ENCODE results near the gene UVRAG.

DNA sequence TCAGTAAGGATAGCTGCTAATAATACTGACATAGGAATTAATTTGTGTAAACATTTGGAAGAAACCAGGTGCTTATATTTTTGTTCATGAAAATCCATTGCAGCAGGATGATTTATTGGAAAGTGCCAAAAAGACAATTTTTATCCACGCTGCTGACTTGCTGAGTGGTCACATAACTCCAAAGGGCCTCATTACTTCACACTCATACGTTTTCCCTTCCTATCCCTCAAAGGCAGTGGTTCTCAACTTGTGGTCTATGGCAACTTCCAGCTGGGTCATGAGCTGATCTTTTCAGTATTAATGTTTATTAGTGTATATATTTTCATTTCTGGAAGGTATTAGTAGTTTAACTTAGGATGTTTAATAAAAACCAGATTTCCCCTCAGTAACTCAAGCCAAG, 178.1 kb downstream of the UVRAG start:
- TF ChIP-seq TAF1 (IDR thresholded peaks at IDR 0.05; ENCODE audit: low read depth) (no peak), RAD21 (IDR thresholded peaks at IDR 0.05; ENCODE audit: low read depth) (no peak), CREB1 (IDR thresholded peaks at IDR 0.05; ENCODE audit: low read depth) (no peak), EP300 (IDR thresholded peaks at IDR 0.05; ENCODE audit: borderline replicate concordance) (no peak), CEBPB (IDR thresholded peaks at IDR 0.05) (no peak), TCF12 (IDR thresholded peaks at IDR 0.05; ENCODE audit: low read depth) (no peak), TEAD4 (IDR thresholded peaks at IDR 0.05) (no peak), YY1 (IDR thresholded peaks at IDR 0.05; ENCODE audit: low read depth) (no peak), ZBTB7A (IDR thresholded peaks at IDR 0.05; ENCODE audit: low read depth) (no peak), EGR1 (IDR thresholded peaks at IDR 0.05) (no peak), NFIC (IDR thresholded peaks at IDR 0.05) (no peak)
- TF ChIP-seq, protein P1, sequence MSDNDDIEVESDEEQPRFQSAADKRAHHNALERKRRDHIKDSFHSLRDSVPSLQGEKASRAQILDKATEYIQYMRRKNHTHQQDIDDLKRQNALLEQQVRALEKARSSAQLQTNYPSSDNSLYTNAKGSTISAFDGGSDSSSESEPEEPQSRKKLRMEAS (IDR thresholded peaks at IDR 0.05) = no peak
- TF ChIP-seq, protein P2, sequence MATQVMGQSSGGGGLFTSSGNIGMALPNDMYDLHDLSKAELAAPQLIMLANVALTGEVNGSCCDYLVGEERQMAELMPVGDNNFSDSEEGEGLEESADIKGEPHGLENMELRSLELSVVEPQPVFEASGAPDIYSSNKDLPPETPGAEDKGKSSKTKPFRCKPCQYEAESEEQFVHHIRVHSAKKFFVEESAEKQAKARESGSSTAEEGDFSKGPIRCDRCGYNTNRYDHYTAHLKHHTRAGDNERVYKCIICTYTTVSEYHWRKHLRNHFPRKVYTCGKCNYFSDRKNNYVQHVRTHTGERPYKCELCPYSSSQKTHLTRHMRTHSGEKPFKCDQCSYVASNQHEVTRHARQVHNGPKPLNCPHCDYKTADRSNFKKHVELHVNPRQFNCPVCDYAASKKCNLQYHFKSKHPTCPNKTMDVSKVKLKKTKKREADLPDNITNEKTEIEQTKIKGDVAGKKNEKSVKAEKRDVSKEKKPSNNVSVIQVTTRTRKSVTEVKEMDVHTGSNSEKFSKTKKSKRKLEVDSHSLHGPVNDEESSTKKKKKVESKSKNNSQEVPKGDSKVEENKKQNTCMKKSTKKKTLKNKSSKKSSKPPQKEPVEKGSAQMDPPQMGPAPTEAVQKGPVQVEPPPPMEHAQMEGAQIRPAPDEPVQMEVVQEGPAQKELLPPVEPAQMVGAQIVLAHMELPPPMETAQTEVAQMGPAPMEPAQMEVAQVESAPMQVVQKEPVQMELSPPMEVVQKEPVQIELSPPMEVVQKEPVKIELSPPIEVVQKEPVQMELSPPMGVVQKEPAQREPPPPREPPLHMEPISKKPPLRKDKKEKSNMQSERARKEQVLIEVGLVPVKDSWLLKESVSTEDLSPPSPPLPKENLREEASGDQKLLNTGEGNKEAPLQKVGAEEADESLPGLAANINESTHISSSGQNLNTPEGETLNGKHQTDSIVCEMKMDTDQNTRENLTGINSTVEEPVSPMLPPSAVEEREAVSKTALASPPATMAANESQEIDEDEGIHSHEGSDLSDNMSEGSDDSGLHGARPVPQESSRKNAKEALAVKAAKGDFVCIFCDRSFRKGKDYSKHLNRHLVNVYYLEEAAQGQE (IDR thresholded peaks at IDR 0.05; ENCODE audit: low read depth) = no peak

Data from Ishikawa (cell line).